Stomach (tissue), 9 donors: ENCODE measurements around the gene CPZ. TPM values are rescaled to one million over a fixed set of nuclear protein-coding genes. Genes with fewer than 3 reads are reported as not detected.

Experiments
- DNase-seq, 2 donors: peaks; one replicate each; pipeline versions ENCODE4 v3.0.0 to v3.0.0-alpha.2; 2013 to 2019
- H3K27ac ChIP-seq, 5 donors: fragments of 200-600 bp in 4 of 5; sonication (generic) in 4 of 5; one replicate each; pipeline ENCODE4 v1.5.1; 2013 to 2019; ENCODE audit warnings: mild to moderate bottlenecking in 1 of 5, moderate library complexity in 1 of 5
- H3K27me3 ChIP-seq, 3 donors: fragments of 200-600 bp; sonication (generic); one replicate each; pipeline ENCODE4 v1.5.1; 2017 to 2019; ENCODE audit warnings: mixed run types in 1 of 3
- H3K36me3 ChIP-seq, 4 donors: fragments of 200-600 bp; sonication (generic); 1 replicate in 3 of 4; 2 replicates in 1 of 4; pipeline ENCODE4 v1.5.1; 2016 to 2019
- H3K4me1 ChIP-seq, 4 donors: fragments of 200-600 bp; sonication (generic); one replicate each; pipeline ENCODE4 v1.5.1; 2016 to 2019
- H3K4me3 ChIP-seq, 4 donors: fragments of 200-600 bp; sonication (generic) in 3 of 4; one replicate each; pipeline ENCODE4 v1.5.1; 2016 to 2019; ENCODE audit warnings: mild to moderate bottlenecking in 1 of 4
- H3K9me3 ChIP-seq, 4 donors: fragments of 200-600 bp; sonication (generic); one replicate each; pipeline ENCODE4 v1.5.1; 2016 to 2019
- CTCF ChIP-seq, 7 experiments: fragments of 450-650 bp in 4 of 7; fragments of 200-600 bp in 3 of 7; sonication (generic) in 3 of 7; IDR thresholded peaks; one replicate each; pipeline ENCODE4 v1.5.1; 2016 to 2019; ENCODE audit warnings: antibody characterized with exemption in 7 of 7, control low read depth in 2 of 7, mild to moderate bottlenecking in 1 of 7
- EP300 ChIP-seq: sonication (generic); formaldehyde crosslinking; IDR thresholded peaks from one replicate; pipeline ENCODE4 v1.6.1; 2017; ENCODE audit warnings: antibody characterized with exemption
- POLR2A ChIP-seq, 4 donors: fragments of 450-650 bp; IDR thresholded peaks; one replicate each; pipeline ENCODE4 v1.6.1; 2016; ENCODE audit warnings: antibody characterized with exemption in 4 of 4, control low read depth in 2 of 4, mild to moderate bottlenecking in 1 of 4, moderate library complexity in 1 of 4
- POLR2AphosphoS5 ChIP-seq, 3 donors: sonication (generic); formaldehyde crosslinking; IDR thresholded peaks; one replicate each; pipeline ENCODE4 v1.6.1; 2016; ENCODE audit warnings: antibody characterized with exemption in 3 of 3
- WGBS, 5 donors: extraction: QIAGEN DNeasy Blood & Tissue Kit in 3 of 5; methylation state at CpG; one replicate each; pipeline versions ENCODE4 v1.1.5 to v1.1.7; 2013 to 2018; 5-methylcytosine and 5-hydroxymethylcytosine counted together
- intact Hi-C: fragments of 100-400 bp; cut with DNase I; formaldehyde crosslinking; loops from one replicate; pipeline ENCODE4 v1.15.1; 2023; ENCODE audit warnings: low total_unique reads
- polyA plus RNA-seq, 3 donors: library from polyadenylated mRNA; stranded (reverse); fragments of 200-250 nt; gene quantifications; one replicate each; pipeline ENCODE4 v1.2.3, GENCODE V29; 2013
- total RNA-seq, 5 donors: library from RNA; depleted of rRNA; stranded (reverse); fragments of >200 nt; gene quantifications; one replicate each; pipeline versions ENCODE4 v1.1.0 to v1.2.3, GENCODE V29; 2014 to 2016
- donor health status: healthy with polysubstance abuse.
- donor health status: Bipolar disorder and iron deficiency.
- donor health status: healthy.

The CPZ gene
- total and polyA plus RNA-seq, 8 donors: 0.25 to 13.2 (median 3.3) TPM; not detected in 2

GRCh38 chr4:8647626-8648025 is 55.1 kb downstream of the CPZ start:
- H3K4me1 ChIP-seq: no peaks in the 10 kb centered on the region
- no peaks in the 10 kb centered on the region for H3K9me3 ChIP-seq
- no peak overlapping the region for H3K4me3 ChIP-seq
- 64 to 78% (median 76%) methylated on average over 13 of the region's 13 CpGs for WGBS, 5 donors
- H3K27me3 ChIP-seq: peaks cover 0 to 59% (median 0%) of the 10 kb centered on the region in 3 donors
- intact Hi-C loops: no loop called here
- peak in 1 of 2 donors; percentile 17 for DNase-seq
- TF ChIP-seq EP300 (no peak), POLR2AphosphoS5 (IDR thresholded peaks at IDR 0.05) (no peak), POLR2A (IDR thresholded peaks at IDR 0.05) (no peak), CTCF (IDR thresholded peaks at IDR 0.05) (no peak)
- no peaks in the 10 kb centered on the region for H3K36me3 ChIP-seq
- no peak overlapping the region for H3K27ac ChIP-seq

- intact Hi-C loops: no loop called here
- TF ChIP-seq CTCF (IDR thresholded peaks at IDR 0.05): no peak
- TF ChIP-seq POLR2A (IDR thresholded peaks at IDR 0.05): no peak
- TF ChIP-seq POLR2AphosphoS5 (IDR thresholded peaks at IDR 0.05): no peak
- TF ChIP-seq EP300: no peak
- peaks cover 0 to 61% (median 0%) of the 10 kb centered on the region in 3 donors for H3K27me3 ChIP-seq
- no peak overlapping the region for H3K4me3 ChIP-seq
- no peaks in the 10 kb centered on the region for H3K9me3 ChIP-seq
- no peak overlapping the region for H3K27ac ChIP-seq
- peak in 1 of 2 donors; percentile 16 for DNase-seq
- H3K36me3 ChIP-seq: no peaks in the 10 kb centered on the region
- no peaks in the 10 kb centered on the region for H3K4me1 ChIP-seq
- WGBS, 5 donors: 68 to 85% (median 80%) methylated on average over 6 of the region's 6 CpGs
Measured at GRCh38 chr4:8648296-8648695, 55.7 kb downstream of the CPZ start.

GRCh38 chr4:8648816-8649630 is 56.5 kb downstream of the CPZ start:
- peak in 1 of 2 donors; percentile 21 for DNase-seq
- TF ChIP-seq EP300 (no peak), POLR2AphosphoS5 (IDR thresholded peaks at IDR 0.05) (no peak), CTCF (IDR thresholded peaks at IDR 0.05) (no peak), POLR2A (IDR thresholded peaks at IDR 0.05) (no peak)
- WGBS, 5 donors: 58 to 62% (median 61%) methylated on average over 23 of the region's 23 CpGs
- no peak overlapping the region for H3K4me3 ChIP-seq
- no peaks in the 10 kb centered on the region for H3K9me3 ChIP-seq
- intact Hi-C loops: no loop called here
- no peaks in the 10 kb centered on the region for H3K4me1 ChIP-seq
- H3K27me3 ChIP-seq: peaks cover 0 to 65% (median 0%) of the 10 kb centered on the region in 3 donors
- H3K36me3 ChIP-seq: no peaks in the 10 kb centered on the region
- H3K27ac ChIP-seq: no peak overlapping the region

GRCh38 chr4:8649631-8650361 is 57.2 kb downstream of the CPZ start:
- intact Hi-C loops: no loop called here
- Histone ChIP-seq H3K27me3 (peaks cover 0 to 66% (median 0%) of the 10 kb centered on the region in 3 donors), H3K4me3 (no peak overlapping the region), H3K36me3 (no peaks in the 10 kb centered on the region), H3K9me3 (no peaks in the 10 kb centered on the region), H3K27ac (no peak overlapping the region), H3K4me1 (no peaks in the 10 kb centered on the region)
- WGBS, 5 donors: 38 to 49% (median 45%) methylated on average over 19 to 32 of the region's 33 CpGs
- DNase-seq: peak in 1 of 2 donors; percentile 13
- no peak for TF ChIP-seq POLR2A (IDR thresholded peaks at IDR 0.05)
- TF ChIP-seq CTCF (IDR thresholded peaks at IDR 0.05): no peak
- TF ChIP-seq POLR2AphosphoS5 (IDR thresholded peaks at IDR 0.05): no peak
- no peak for TF ChIP-seq EP300
